ENCODE measurements around the gene MXRA7. TPM values are rescaled to one million over a fixed set of nuclear protein-coding genes. Genes with fewer than 3 reads are reported as not detected.
"Not testable (repeated sequence)": the region's sequence is repeated elsewhere in the genome, so short reads cannot be mapped to it uniquely, and the experiment has no call there.

The MXRA7 gene
- total and polyA plus RNA-seq, 4 donors, result 136 to 173 (median 161) TPM

DNA sequence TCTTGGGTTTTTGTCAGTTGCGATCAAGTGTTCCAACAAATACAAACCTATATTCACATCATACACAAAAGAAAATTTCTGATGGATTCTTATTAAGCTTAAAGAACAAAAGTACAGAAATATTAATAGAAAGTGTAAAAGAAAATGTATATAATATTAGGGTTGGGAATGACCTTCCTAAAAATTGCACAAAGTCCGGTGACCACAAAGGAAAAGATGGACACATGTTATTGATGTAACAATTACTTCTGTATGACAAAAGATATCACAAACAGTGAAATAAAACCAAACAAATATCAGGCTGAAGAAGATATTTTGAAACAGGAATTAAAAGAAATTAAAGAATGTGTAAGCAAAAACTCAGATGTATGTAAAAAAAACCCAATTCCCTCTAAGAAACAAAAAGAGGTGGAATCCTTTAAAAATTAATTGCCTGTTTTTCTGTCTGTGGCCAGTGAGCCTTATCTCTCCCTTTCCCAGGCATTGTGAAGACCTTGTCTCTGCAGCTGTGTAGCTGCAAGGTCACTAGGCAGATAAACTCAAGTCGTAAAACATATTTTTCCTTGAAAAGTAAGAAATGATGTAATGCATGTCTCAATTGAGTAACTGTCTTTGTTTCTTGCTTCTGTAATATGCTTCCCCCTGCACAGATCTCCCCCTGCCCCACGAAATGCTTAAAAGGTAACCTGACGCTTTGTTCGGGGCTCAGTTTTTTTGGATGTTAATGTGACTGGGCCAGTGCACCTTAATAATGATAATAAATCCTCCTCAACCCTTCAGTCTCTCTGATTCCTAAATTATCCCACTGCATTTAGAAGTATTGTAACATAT, 70.0 kb downstream of the MXRA7 start:
- no peaks in the 10 kb centered on the region for H3K9me3 ChIP-seq (ENCODE audit: control insufficient read depth, insufficient read depth, low read length)
- H3K27ac ChIP-seq (ENCODE audit: low read depth, low read length), result no peak overlapping the region
- H3K4me1 ChIP-seq (ENCODE audit: control insufficient read depth, insufficient read depth, low read length), result no peaks in the 10 kb centered on the region
- no peak overlapping the region for H3K4me3 ChIP-seq (ENCODE audit: low read depth, low read length)
- no peaks in the 10 kb centered on the region for H3K36me3 ChIP-seq (ENCODE audit: control insufficient read depth, insufficient read depth, low read length)
- peak in 1 of 6 donors; percentile 14 for DNase-seq (ENCODE audit: low read depth in 4 of 6, low spot score in 6 of 6)
- H3K27me3 ChIP-seq (ENCODE audit: control insufficient read depth, insufficient read depth, low read length), result no peaks in the 10 kb centered on the region
- WGBS (ENCODE audit: insufficient coverage), result no CpG with 5 or more reads among the region's 6 CpGs

DNA sequence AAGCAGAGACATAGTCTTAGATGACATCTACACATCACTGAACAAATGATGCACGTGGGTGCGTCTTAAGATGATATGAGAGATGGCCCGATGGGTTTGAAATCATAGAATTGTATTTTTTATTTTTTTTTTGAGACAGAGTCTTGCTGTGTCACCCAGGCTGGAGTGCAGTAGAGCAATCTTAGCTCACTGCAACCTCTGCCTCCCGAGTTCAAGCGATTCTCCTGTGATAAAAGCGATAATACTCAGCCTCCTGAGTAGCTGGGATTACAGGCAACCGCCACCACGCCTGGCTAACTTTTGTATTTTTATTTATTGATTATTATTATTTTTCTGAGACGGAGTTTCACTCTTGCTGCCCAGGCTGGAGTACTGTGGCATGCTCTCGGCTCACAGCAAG, 72.5 kb downstream of the MXRA7 start:
- Histone ChIP-seq H3K9me3 (ENCODE audit: control insufficient read depth, insufficient read depth, low read length) (no peaks in the 10 kb centered on the region), H3K27me3 (ENCODE audit: control insufficient read depth, insufficient read depth, low read length) (no peaks in the 10 kb centered on the region), H3K4me3 (ENCODE audit: low read depth, low read length) (no peak overlapping the region), H3K27ac (ENCODE audit: low read depth, low read length) (no peak overlapping the region), H3K4me1 (ENCODE audit: control insufficient read depth, insufficient read depth, low read length) (no peaks in the 10 kb centered on the region), H3K36me3 (ENCODE audit: control insufficient read depth, insufficient read depth, low read length) (no peaks in the 10 kb centered on the region)
- no peak for DNase-seq (ENCODE audit: low read depth in 4 of 6, low spot score in 6 of 6)
- WGBS (ENCODE audit: insufficient coverage), result 100% methylated on average over 3 of the region's 10 CpGs

DNA sequence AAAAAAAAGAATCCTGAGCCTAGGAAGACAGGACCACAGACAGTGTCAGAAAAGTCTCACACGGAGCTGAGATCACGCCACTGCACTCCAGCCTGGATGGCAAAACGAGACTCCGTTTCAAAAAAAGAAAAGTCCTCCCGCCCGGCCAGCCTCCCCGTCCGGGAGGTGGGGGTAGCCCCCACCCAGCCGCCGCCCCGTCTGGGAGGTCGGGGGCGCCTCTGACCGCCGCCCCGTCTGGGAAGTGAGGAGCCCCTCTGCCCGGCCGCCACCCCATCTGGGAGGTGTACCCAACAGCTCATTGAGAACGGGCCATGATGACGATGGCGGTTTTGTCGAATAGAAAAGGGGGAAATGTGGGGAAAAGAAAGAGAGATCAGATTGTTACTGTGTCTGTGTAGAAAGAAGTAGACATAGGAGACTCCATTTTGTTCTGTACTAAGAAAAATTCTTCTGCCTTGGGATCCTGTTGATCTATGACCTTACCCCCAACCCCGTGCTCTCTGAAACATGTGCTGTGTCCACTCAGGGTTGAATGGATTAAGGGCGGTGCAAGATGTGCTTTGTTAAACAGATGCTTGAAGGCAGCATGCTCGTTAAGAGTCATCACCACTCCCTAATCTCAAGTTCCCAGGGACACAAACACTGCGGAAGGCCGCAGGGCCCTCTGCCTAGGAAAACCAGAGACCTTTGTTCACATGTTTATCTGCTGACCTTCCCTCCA, 74.1 kb downstream of the MXRA7 start:
- not testable (repeated sequence) for H3K36me3 ChIP-seq (ENCODE audit: control insufficient read depth, insufficient read depth, low read length); H3K27ac ChIP-seq (ENCODE audit: low read depth, low read length); H3K4me1 ChIP-seq (ENCODE audit: control insufficient read depth, insufficient read depth, low read length); DNase-seq (ENCODE audit: low read depth in 4 of 6, low spot score in 6 of 6); H3K9me3 ChIP-seq (ENCODE audit: control insufficient read depth, insufficient read depth, low read length); H3K27me3 ChIP-seq (ENCODE audit: control insufficient read depth, insufficient read depth, low read length); H3K4me3 ChIP-seq (ENCODE audit: low read depth, low read length)
- 63% methylated on average over 4 of the region's 27 CpGs for WGBS (ENCODE audit: insufficient coverage)

DNA sequence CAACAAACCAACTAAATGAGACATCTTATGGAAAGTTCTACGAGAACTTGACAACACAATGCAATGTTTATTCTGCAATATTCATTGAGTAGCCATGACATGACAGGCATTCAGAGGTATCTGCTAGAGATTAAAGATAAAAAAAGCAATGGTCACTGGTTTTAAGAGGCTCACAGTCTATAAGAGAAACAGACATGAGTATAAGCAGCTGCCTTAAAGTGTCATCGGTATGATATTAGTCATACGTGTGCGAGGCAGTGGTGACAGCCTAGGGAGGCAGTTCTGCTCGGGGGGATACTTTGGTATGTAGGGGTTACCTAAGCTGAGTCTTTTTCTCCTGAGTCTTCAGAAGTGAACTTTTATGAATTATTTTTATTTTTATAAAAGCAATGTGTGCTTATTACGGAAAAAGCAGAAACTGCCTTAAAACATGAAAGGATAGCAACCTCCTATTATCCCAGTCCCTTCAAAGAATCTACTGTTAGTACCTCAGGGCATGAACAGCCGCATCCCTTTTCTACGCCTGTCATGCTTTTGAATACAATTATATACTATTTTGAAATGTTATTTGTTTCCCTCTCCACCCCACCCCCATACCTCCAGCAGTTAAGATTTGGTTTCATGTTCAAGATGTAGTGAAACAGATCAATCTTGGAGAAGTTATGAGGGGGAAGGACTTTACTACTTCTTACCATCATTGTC, 75.0 kb downstream of the MXRA7 start:
- 100% methylated on average over 1 of the region's 8 CpGs for WGBS (ENCODE audit: insufficient coverage)
- Histone ChIP-seq H3K9me3 (ENCODE audit: control insufficient read depth, insufficient read depth, low read length) (no peaks in the 10 kb centered on the region), H3K4me1 (ENCODE audit: control insufficient read depth, insufficient read depth, low read length) (no peaks in the 10 kb centered on the region), H3K27me3 (ENCODE audit: control insufficient read depth, insufficient read depth, low read length) (no peaks in the 10 kb centered on the region), H3K36me3 (ENCODE audit: control insufficient read depth, insufficient read depth, low read length) (no peaks in the 10 kb centered on the region), H3K4me3 (ENCODE audit: low read depth, low read length) (no peak overlapping the region), H3K27ac (ENCODE audit: low read depth, low read length) (no peak overlapping the region)
- no peak for DNase-seq (ENCODE audit: low read depth in 4 of 6, low spot score in 6 of 6)

DNA sequence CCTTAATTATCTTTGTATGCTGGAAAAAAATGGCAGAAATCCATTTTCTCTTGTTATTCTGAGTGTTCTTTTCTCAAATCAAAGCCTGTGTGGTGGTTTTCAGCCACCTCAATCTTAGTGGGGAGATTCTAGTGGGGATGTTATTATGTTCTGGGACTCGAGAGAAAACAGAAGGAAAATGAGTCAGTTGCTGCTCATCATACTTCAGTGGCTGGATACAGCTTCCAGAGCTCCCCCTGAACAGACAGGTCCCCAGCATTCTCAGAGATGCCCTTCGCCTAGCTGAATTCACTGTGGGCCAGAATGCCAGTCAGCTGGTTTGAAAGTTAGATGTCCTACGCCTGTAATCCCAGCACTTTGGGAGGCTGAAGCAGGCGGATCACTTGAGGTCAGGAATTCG, 75.7 kb downstream of the MXRA7 start:
- 94% methylated on average over 4 of the region's 5 CpGs for WGBS (ENCODE audit: insufficient coverage)
- DNase-seq (ENCODE audit: low read depth in 4 of 6, low spot score in 6 of 6), result no peak
- H3K4me3 ChIP-seq (ENCODE audit: low read depth, low read length), result no peak overlapping the region
- H3K4me1 ChIP-seq (ENCODE audit: control insufficient read depth, insufficient read depth, low read length), result no peaks in the 10 kb centered on the region
- no peaks in the 10 kb centered on the region for H3K36me3 ChIP-seq (ENCODE audit: control insufficient read depth, insufficient read depth, low read length)
- no peaks in the 10 kb centered on the region for H3K9me3 ChIP-seq (ENCODE audit: control insufficient read depth, insufficient read depth, low read length)
- no peak overlapping the region for H3K27ac ChIP-seq (ENCODE audit: low read depth, low read length)
- H3K27me3 ChIP-seq (ENCODE audit: control insufficient read depth, insufficient read depth, low read length), result no peaks in the 10 kb centered on the region

DNA sequence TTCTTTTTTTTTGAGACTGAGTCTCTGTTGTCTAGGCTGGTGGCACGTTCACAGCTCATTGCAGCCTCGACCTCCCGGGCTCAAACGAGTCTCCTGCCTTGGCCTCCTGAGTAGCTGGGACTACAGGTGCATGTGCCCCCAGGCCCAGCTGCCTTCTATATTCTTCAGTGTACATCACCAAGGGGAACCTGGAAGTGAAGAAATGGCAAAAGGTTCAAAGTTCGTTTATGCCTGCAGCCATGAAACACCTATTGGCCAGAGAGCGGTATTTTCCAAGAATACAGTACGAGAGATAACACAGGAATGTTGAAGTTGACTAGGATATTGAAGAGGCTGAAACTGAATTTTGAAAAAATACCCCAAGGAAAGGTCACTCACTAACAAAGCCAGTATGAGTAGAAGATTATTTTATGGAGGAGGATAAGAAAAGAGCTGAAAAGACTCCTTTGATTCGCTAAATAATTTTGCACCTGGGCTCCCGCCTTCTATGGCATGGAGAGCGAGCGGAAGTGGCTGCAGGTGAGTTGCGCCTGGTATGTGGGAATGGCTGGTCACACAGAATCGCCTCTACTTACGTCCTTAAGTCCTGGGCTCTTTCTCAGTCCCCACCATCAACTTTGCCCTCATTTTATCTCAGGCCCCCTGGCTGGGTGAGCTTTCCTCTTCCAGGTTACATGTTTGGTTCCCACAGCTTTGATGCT, 77.0 kb downstream of the MXRA7 start:
- Histone ChIP-seq H3K4me3 (ENCODE audit: low read depth, low read length) (no peak overlapping the region), H3K4me1 (ENCODE audit: control insufficient read depth, insufficient read depth, low read length) (no peaks in the 10 kb centered on the region), H3K9me3 (ENCODE audit: control insufficient read depth, insufficient read depth, low read length) (no peaks in the 10 kb centered on the region), H3K27ac (ENCODE audit: low read depth, low read length) (no peak overlapping the region), H3K27me3 (ENCODE audit: control insufficient read depth, insufficient read depth, low read length) (no peaks in the 10 kb centered on the region), H3K36me3 (ENCODE audit: control insufficient read depth, insufficient read depth, low read length) (no peaks in the 10 kb centered on the region)
- DNase-seq (ENCODE audit: low read depth in 4 of 6, low spot score in 6 of 6), result no peak
- WGBS (ENCODE audit: insufficient coverage), result 95% methylated on average over 13 of the region's 14 CpGs

DNA sequence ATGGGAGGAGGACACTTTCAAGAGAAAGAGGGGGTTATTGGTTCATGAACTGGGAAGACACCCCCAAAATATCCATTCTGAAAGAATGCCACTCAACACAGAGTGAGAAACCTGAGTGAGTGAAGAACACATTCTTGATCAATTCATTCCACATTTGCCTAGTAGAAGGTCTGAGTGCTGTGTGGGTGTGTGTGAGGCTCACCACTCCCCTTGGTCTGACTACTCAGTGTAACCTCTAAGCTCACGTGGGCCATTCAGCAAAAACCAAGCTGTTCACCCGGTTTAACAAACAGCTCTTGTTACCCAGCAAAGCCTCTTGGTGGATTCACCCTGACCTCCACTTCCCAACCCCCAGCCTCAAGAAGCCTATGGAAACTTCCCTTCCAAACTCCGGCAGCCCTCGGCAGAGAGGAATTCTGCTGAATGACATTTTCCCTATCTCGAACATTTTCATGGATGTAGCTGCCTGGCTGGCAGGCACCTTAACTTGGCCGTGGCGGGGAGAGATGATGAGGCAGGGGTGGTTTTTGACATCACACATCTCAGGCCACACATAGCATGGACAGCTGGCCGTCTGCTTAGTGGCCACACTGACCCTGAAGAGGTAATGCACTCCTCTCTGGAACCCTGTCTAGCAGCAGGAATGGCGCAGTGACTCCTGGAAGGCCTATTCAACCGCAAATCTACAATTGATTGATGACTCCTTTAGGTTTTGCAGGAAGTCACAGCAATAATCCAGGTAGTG, 78.8 kb downstream of the MXRA7 start:
- Histone ChIP-seq H3K9me3 (ENCODE audit: control insufficient read depth, insufficient read depth, low read length) (no peaks in the 10 kb centered on the region), H3K27me3 (ENCODE audit: control insufficient read depth, insufficient read depth, low read length) (no peaks in the 10 kb centered on the region), H3K4me1 (ENCODE audit: control insufficient read depth, insufficient read depth, low read length) (no peaks in the 10 kb centered on the region), H3K36me3 (ENCODE audit: control insufficient read depth, insufficient read depth, low read length) (no peaks in the 10 kb centered on the region), H3K27ac (ENCODE audit: low read depth, low read length) (no peak overlapping the region), H3K4me3 (ENCODE audit: low read depth, low read length) (no peak overlapping the region)
- DNase-seq (ENCODE audit: low read depth in 4 of 6, low spot score in 6 of 6), result peak in 1 of 6 donors; percentile 5
- 60% methylated on average over 5 of the region's 10 CpGs for WGBS (ENCODE audit: insufficient coverage)

DNA sequence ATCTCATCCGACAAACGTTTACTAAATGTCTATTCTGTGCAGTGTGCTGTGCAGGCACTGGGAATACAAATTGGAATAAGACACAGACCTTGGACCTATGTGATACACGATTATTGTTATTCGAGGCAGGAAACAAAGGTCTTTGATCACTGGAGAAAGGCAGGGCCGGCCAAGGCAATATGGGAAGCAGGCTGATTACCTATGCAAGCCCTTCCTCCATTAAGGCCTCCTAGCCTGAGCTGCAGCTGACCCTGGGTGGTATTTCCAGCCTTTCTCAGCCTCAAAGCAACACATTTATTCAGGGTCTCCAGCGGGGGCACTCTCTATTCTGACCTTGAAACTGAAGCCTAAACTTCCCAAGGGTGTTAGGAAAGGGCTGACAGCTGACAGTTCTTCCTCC, 80.6 kb downstream of the MXRA7 start:
- Histone ChIP-seq H3K4me3 (ENCODE audit: low read depth, low read length) (no peak overlapping the region), H3K9me3 (ENCODE audit: control insufficient read depth, insufficient read depth, low read length) (no peaks in the 10 kb centered on the region), H3K27me3 (ENCODE audit: control insufficient read depth, insufficient read depth, low read length) (no peaks in the 10 kb centered on the region), H3K4me1 (ENCODE audit: control insufficient read depth, insufficient read depth, low read length) (no peaks in the 10 kb centered on the region), H3K27ac (ENCODE audit: low read depth, low read length) (no peak overlapping the region), H3K36me3 (ENCODE audit: control insufficient read depth, insufficient read depth, low read length) (no peaks in the 10 kb centered on the region)
- peak in 1 of 6 donors; percentile 44 for DNase-seq (ENCODE audit: low read depth in 4 of 6, low spot score in 6 of 6)
- 29% methylated on average over 6 of the region's 6 CpGs for WGBS (ENCODE audit: insufficient coverage)
